Measurements from ENCODE around the gene RPL6.

RPL6 gene

GRCh38 chr12:112389228-112389627, 20.2 kb downstream of the RPL6 start:
- Histone ChIP-seq H3K27ac (no peak overlapping the region), H4K20me1 (ENCODE audit: insufficient read depth) (no peaks in the 10 kb centered on the region), H3K36me3 (ENCODE audit: insufficient read depth) (no peaks in the 10 kb centered on the region), H3K4me2 (no peak overlapping the region), H3K79me2 (ENCODE audit: insufficient read depth, low read depth) (no peaks in the 10 kb centered on the region), H3K4me3 (IDR thresholded peaks at IDR 0.05; ENCODE audit: insufficient read depth, low read depth, low read length) (no peak overlapping the region), H3K9ac (no peak overlapping the region), H3K27me3 (ENCODE audit: insufficient read depth, low read depth) (no peaks in the 10 kb centered on the region), H3K4me1 (ENCODE audit: low read depth, poor library complexity, severe bottlenecking) (peaks cover 14% of the 10 kb centered on the region), H2AFZ (ENCODE audit: low read depth) (no peak overlapping the region)
- TF ChIP-seq, protein P1, sequence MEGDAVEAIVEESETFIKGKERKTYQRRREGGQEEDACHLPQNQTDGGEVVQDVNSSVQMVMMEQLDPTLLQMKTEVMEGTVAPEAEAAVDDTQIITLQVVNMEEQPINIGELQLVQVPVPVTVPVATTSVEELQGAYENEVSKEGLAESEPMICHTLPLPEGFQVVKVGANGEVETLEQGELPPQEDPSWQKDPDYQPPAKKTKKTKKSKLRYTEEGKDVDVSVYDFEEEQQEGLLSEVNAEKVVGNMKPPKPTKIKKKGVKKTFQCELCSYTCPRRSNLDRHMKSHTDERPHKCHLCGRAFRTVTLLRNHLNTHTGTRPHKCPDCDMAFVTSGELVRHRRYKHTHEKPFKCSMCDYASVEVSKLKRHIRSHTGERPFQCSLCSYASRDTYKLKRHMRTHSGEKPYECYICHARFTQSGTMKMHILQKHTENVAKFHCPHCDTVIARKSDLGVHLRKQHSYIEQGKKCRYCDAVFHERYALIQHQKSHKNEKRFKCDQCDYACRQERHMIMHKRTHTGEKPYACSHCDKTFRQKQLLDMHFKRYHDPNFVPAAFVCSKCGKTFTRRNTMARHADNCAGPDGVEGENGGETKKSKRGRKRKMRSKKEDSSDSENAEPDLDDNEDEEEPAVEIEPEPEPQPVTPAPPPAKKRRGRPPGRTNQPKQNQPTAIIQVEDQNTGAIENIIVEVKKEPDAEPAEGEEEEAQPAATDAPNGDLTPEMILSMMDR (conservative IDR thresholded peaks at IDR 0.05; ENCODE audit: low read depth, low read length), result no peak

- H3K4me1 ChIP-seq (ENCODE audit: low read depth, poor library complexity, severe bottlenecking), result peaks cover 20% of the 10 kb centered on the region
- no peaks in the 10 kb centered on the region for H4K20me1 ChIP-seq (ENCODE audit: insufficient read depth)
- H3K4me3 ChIP-seq (IDR thresholded peaks at IDR 0.05; ENCODE audit: insufficient read depth, low read depth, low read length), result no peak overlapping the region
- H3K4me2 ChIP-seq, result no peak overlapping the region
- TF ChIP-seq, protein P1 (conservative IDR thresholded peaks at IDR 0.05; ENCODE audit: low read depth, low read length), result no peak
- no peaks in the 10 kb centered on the region for H3K79me2 ChIP-seq (ENCODE audit: insufficient read depth, low read depth)
- H2AFZ ChIP-seq (ENCODE audit: low read depth), result no peak overlapping the region
- H3K9ac ChIP-seq, result no peak overlapping the region
- no peak overlapping the region for H3K27ac ChIP-seq
- no peaks in the 10 kb centered on the region for H3K27me3 ChIP-seq (ENCODE audit: insufficient read depth, low read depth)
- no peaks in the 10 kb centered on the region for H3K36me3 ChIP-seq (ENCODE audit: insufficient read depth)
Observed at GRCh38 chr12:112386726-112387125, 22.7 kb downstream of the RPL6 start.

DNA sequence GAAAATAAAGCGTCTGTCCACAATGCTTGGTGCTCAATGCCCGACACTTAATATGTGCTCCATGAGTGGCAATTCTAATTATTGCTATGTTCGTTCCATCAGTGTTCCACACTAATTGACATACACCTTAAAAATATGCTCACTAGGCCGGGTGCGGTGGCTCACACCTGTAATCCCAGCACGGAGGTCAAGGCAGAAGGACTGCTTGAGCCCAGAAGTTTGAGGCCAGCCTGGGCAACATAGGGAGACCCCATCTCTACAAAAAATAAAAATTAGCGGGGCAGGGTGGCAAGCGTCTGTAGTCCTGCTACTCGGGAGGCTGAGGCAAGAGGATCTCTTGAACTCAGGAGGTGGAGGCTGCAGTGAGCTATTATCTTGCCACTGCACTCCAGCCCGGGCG, 26.5 kb downstream of the RPL6 start:
- Histone ChIP-seq H3K4me3 (IDR thresholded peaks at IDR 0.05; ENCODE audit: insufficient read depth, low read depth, low read length) (no peak overlapping the region), H3K79me2 (ENCODE audit: insufficient read depth, low read depth) (peaks cover 35% of the 10 kb centered on the region), H2AFZ (ENCODE audit: low read depth) (peak overlapping the region; percentile 87), H3K4me2 (peak overlapping the region; percentile 71), H3K27me3 (ENCODE audit: insufficient read depth, low read depth) (no peaks in the 10 kb centered on the region), H3K9ac (no peak overlapping the region), H3K36me3 (ENCODE audit: insufficient read depth) (no peaks in the 10 kb centered on the region), H4K20me1 (ENCODE audit: insufficient read depth) (no peaks in the 10 kb centered on the region), H3K4me1 (ENCODE audit: low read depth, poor library complexity, severe bottlenecking) (peaks cover 30% of the 10 kb centered on the region), H3K27ac (no peak overlapping the region; the same call in 1 of the 2 replicates)
- TF ChIP-seq, protein P1 (conservative IDR thresholded peaks at IDR 0.05; ENCODE audit: low read depth, low read length), result no peak

GRCh38 chr12:112381883-112382796, 27.3 kb downstream of the RPL6 start, which contains the start of gene HECTD4:
TSS of gene HECTD4 (minus strand) at chr12:112382431. CDS start at chr12:112382128, 303 bp downstream.
- Histone ChIP-seq H3K4me1 (ENCODE audit: low read depth, poor library complexity, severe bottlenecking) (peaks cover 25% of the 10 kb centered on the region), H3K4me3 (IDR thresholded peaks at IDR 0.05; ENCODE audit: insufficient read depth, low read depth, low read length) (peak within 1 kb of the TSS; percentile 45), H3K4me2 (peak within 1 kb of the TSS; percentile 71), H4K20me1 (ENCODE audit: insufficient read depth) (no peaks in the 10 kb centered on the region), H3K27ac (peak within 1 kb of the TSS; percentile 80), H2AFZ (ENCODE audit: low read depth) (peak within 1 kb of the TSS; percentile 87), H3K27me3 (ENCODE audit: insufficient read depth, low read depth) (no peaks in the 10 kb centered on the region), H3K79me2 (ENCODE audit: insufficient read depth, low read depth) (peaks cover 42% of the 10 kb centered on the region), H3K36me3 (ENCODE audit: insufficient read depth) (no peaks in the 10 kb centered on the region), H3K9ac (peak within 1 kb of the TSS; percentile 68)
- TF ChIP-seq, protein P1 (conservative IDR thresholded peaks at IDR 0.05; ENCODE audit: low read depth, low read length), result no peak
